Measurements from ENCODE around the gene KCNMB2.
"Not testable (repeated sequence)": the region's sequence is repeated elsewhere in the genome, so short reads cannot be mapped to it uniquely, and the experiment has no call there.

Gene KCNMB2

GRCh38 chr3:178537122-178537705, 978 bp downstream of the KCNMB2 start:
- TF ChIP-seq ZFX (IDR thresholded peaks at IDR 0.05; ENCODE audit: borderline replicate concordance), result no peak
- TF ChIP-seq CTCF (IDR thresholded peaks at IDR 0.05), result no peak
- no peak overlapping the region for H3K27ac ChIP-seq

- no peak overlapping the region for H3K27ac ChIP-seq
- no peak for TF ChIP-seq ZFX (IDR thresholded peaks at IDR 0.05; ENCODE audit: borderline replicate concordance)
- no peak for TF ChIP-seq CTCF (IDR thresholded peaks at IDR 0.05)
Observed at GRCh38 chr3:178538056-178538455, 1.8 kb downstream of the KCNMB2 start.

GRCh38 chr3:178540184-178540583, 3.9 kb downstream of the KCNMB2 start:
- H3K27ac ChIP-seq, result no peak overlapping the region
- TF ChIP-seq CTCF (IDR thresholded peaks at IDR 0.05), result no peak
- no peak for TF ChIP-seq ZFX (IDR thresholded peaks at IDR 0.05; ENCODE audit: borderline replicate concordance)

- TF ChIP-seq CTCF (IDR thresholded peaks at IDR 0.05) (no peak), ZFX (IDR thresholded peaks at IDR 0.05; ENCODE audit: borderline replicate concordance) (no peak)
- no peak overlapping the region for H3K27ac ChIP-seq
Observed at GRCh38 chr3:178545337-178545736, 9.1 kb downstream of the KCNMB2 start.

GRCh38 chr3:178546079-178546478, 9.8 kb downstream of the KCNMB2 start:
- TF ChIP-seq CTCF (IDR thresholded peaks at IDR 0.05) (no peak), ZFX (IDR thresholded peaks at IDR 0.05; ENCODE audit: borderline replicate concordance) (no peak)
- no peak overlapping the region for H3K27ac ChIP-seq

GRCh38 chr3:178549426-178549825, 13.2 kb downstream of the KCNMB2 start:
- not testable (repeated sequence) for H3K27ac ChIP-seq

GRCh38 chr3:178551916-178552321, 15.7 kb downstream of the KCNMB2 start:
- TF ChIP-seq CTCF (IDR thresholded peaks at IDR 0.05) (no peak), ZFX (IDR thresholded peaks at IDR 0.05; ENCODE audit: borderline replicate concordance) (no peak)
- H3K27ac ChIP-seq, result no peak overlapping the region

- TF ChIP-seq CTCF (IDR thresholded peaks at IDR 0.05) (no peak), ZFX (IDR thresholded peaks at IDR 0.05; ENCODE audit: borderline replicate concordance) (no peak)
- no peak overlapping the region for H3K27ac ChIP-seq
Observed at GRCh38 chr3:178558637-178559036, 22.4 kb downstream of the KCNMB2 start.

Measured in 22Rv1 (cell line).